DMS79 treated with DMSO at 0.1 percent for 48 hours (cell line): ENCODE measurements around the gene SAMD4A.

ENCODE experiments used
- DNase-seq: peaks from one replicate; lab custom pipeline; 2025; lab: John Stamatoyannopoulos, UW

Gene SAMD4A

GRCh38 chr14:54706769-54707168 lies 139.8 kb downstream of the SAMD4A start:
- DNase-seq, result no peak

GRCh38 chr14:54708161-54708560 lies 141.2 kb downstream of the SAMD4A start:
- no peak for DNase-seq

GRCh38 chr14:54708982-54709381 lies 142.1 kb downstream of the SAMD4A start:
- DNase-seq, result no peak

GRCh38 chr14:54709444-54709843 lies 142.5 kb downstream of the SAMD4A start:
- no peak for DNase-seq

GRCh38 chr14:54709867-54710266 lies 142.9 kb downstream of the SAMD4A start:
- DNase-seq, result no peak

- no peak for DNase-seq
Observed at GRCh38 chr14:54711312-54711711, 144.4 kb downstream of the SAMD4A start.

GRCh38 chr14:54711812-54712464 lies 145.0 kb downstream of the SAMD4A start:
- no peak for DNase-seq

GRCh38 chr14:54712465-54713200 lies 145.7 kb downstream of the SAMD4A start:
- no peak for DNase-seq

GRCh38 chr14:54713379-54713778 lies 146.5 kb downstream of the SAMD4A start:
- DNase-seq, result no peak

GRCh38 chr14:54715239-54715638 lies 148.3 kb downstream of the SAMD4A start:
- no peak for DNase-seq

GRCh38 chr14:54715811-54716210 lies 148.9 kb downstream of the SAMD4A start:
- no peak for DNase-seq

GRCh38 chr14:54716862-54717261 lies 149.9 kb downstream of the SAMD4A start:
- DNase-seq, result no peak

GRCh38 chr14:54718046-54718445 lies 151.1 kb downstream of the SAMD4A start:
- no peak for DNase-seq

GRCh38 chr14:54719406-54719805 lies 152.5 kb downstream of the SAMD4A start:
- no peak for DNase-seq

GRCh38 chr14:54722791-54723432 lies 156.0 kb downstream of the SAMD4A start:
- DNase-seq, result no peak

- no peak for DNase-seq
Observed at GRCh38 chr14:54724123-54724522, 157.2 kb downstream of the SAMD4A start.

GRCh38 chr14:54724676-54725325 lies 157.9 kb downstream of the SAMD4A start:
- DNase-seq, result no peak

GRCh38 chr14:54725998-54726397 lies 159.1 kb downstream of the SAMD4A start:
- DNase-seq, result no peak

GRCh38 chr14:54727929-54728328 lies 161.0 kb downstream of the SAMD4A start:
- no peak for DNase-seq

- DNase-seq, result no peak
Observed at GRCh38 chr14:54728700-54729527, 162.0 kb downstream of the SAMD4A start.

GRCh38 chr14:54730156-54730961 lies 163.4 kb downstream of the SAMD4A start:
- DNase-seq, result no peak
